ENCODE results near the gene UBE2G2. TPM values are rescaled to one million over a fixed set of nuclear protein-coding genes. Genes with fewer than 3 reads are reported as not detected.

The UBE2G2 gene
- total and polyA plus RNA-seq, 2 of the 4 experiments (the other 2 are of a cell fraction): 65.4 to 91.7 TPM

DNA sequence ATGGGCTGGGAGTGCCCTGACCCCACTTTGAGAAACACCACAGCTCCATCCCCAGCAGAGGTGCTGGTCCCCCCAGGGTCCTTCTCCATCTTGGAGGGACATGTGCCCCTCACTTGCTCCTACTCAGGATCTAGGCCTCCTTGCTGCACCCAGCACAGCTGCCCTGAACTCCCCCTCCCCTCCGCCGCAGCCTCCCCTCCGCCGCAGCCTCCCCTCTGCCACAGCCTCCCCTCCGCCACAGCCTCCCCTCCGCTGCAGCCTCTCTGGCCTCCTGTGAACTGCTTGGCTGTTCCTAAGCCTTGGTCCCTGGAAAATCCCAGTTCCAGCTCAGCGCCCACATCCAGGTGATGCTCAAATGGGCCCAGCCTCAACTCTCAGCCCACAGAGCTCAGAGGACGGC, 74.3 kb downstream of the UBE2G2 start:
- H2BK5ac ChIP-seq (ENCODE audit: low read depth, low read length, poor library complexity, severe bottlenecking): no peak overlapping the region
- CTCF ChIA-PET: no interaction called here
- H2BK15ac ChIP-seq (ENCODE audit: low read depth, low read length): no peak overlapping the region
- H3K4me1 ChIP-seq (ENCODE audit: control insufficient read depth, insufficient read depth, low read length): no peaks in the 10 kb centered on the region
- DNase-seq (no peak), ATAC-seq (ENCODE audit: low read depth) (no peak)
- WGBS, 2 experiments (ENCODE audit: extremely low coverage in 2 of 2, insufficient read length in 1 of 2): 83% methylated on average over 7 of the region's 8 CpGs; no CpG with 5 or more reads in 1 of the 2 experiments
- no peak overlapping the region for H3K4me3 ChIP-seq (ENCODE audit: insufficient read depth, low read depth, low read length)
- TF ChIP-seq MAFK (IDR thresholded peaks at IDR 0.05; ENCODE audit: low read depth, low read length) (no peak), BHLHE40 (IDR thresholded peaks at IDR 0.05; ENCODE audit: low read depth, low read length) (no peak), SMC3 (IDR thresholded peaks at IDR 0.05; ENCODE audit: low read depth, low read length) (no peak), MAZ (IDR thresholded peaks at IDR 0.05; ENCODE audit: borderline replicate concordance, low read depth, low read length) (no peak), NFE2L2 (IDR thresholded peaks at IDR 0.05; ENCODE audit: low read depth, low read length) (no peak), CEBPB (IDR thresholded peaks at IDR 0.05; ENCODE audit: low read depth, low read length) (no peak), RCOR1 (IDR thresholded peaks at IDR 0.05; ENCODE audit: insufficient replicate concordance, low read length) (no peak), ELK1 (IDR thresholded peaks at IDR 0.05; ENCODE audit: borderline replicate concordance, low read depth, low read length) (no peak), MXI1 (IDR thresholded peaks at IDR 0.05; ENCODE audit: borderline replicate concordance, low read depth, low read length) (no peak)
- H2BK120ac ChIP-seq (ENCODE audit: low read depth, low read length): no peak overlapping the region
- no peak overlapping the region for H3K14ac ChIP-seq (replicated peaks; ENCODE audit: low read depth, low read length)
- no peaks in the 10 kb centered on the region for H3K79me1 ChIP-seq (ENCODE audit: low read depth in 1 of 2, low read length in 2 of 2)
- H3K27ac ChIP-seq (ENCODE audit: insufficient read depth, low read length): no peak overlapping the region
- no peak overlapping the region for H3K56ac ChIP-seq (ENCODE audit: extremely low read depth, insufficient read depth, low read length)
- POLR2A ChIA-PET (ENCODE audit: unreplicated experiment): no interaction called here
- H4K5ac ChIP-seq (ENCODE audit: low read depth, low read length): no peak overlapping the region
- no peak overlapping the region for H3K9ac ChIP-seq (ENCODE audit: low read depth, low read length)
- H3K23ac ChIP-seq (ENCODE audit: low read depth, low read length): no peak overlapping the region
- H3K27me3 ChIP-seq (ENCODE audit: control insufficient read depth, insufficient read depth, low read length): peaks cover 45% of the 10 kb centered on the region
- no peaks in the 10 kb centered on the region for H3K9me1 ChIP-seq (ENCODE audit: insufficient read depth, low read length)
- H4K8ac ChIP-seq (ENCODE audit: low read depth in 2 of 2, low read length in 2 of 2): no peak overlapping the region
- intact Hi-C loops (cut with micrococcal nuclease) (no loop called here), in situ Hi-C loops (cut with MboI; ENCODE audit: low sequenced_read_pairs) (no loop called here), dilution Hi-C loops (cut with HindIII; ENCODE audit: low sequenced_read_pairs, unreplicated experiment) (no loop called here)
- no peaks in the 10 kb centered on the region for H3K9me3 ChIP-seq (ENCODE audit: control insufficient read depth, insufficient read depth, low read length)
- no peak overlapping the region for H3K4me2 ChIP-seq (ENCODE audit: low read depth, low read length)
- H2AFZ ChIP-seq (replicated peaks; ENCODE audit: low read length, poor library complexity): no peak overlapping the region
- H2BK20ac ChIP-seq (ENCODE audit: low read depth, low read length): no peak overlapping the region
- BruUV-seq (replicated peaks): no TSS peak
- no peak overlapping the region for H3K4ac ChIP-seq (ENCODE audit: low read depth, low read length)
- H4K91ac ChIP-seq (ENCODE audit: insufficient read depth, low read depth, low read length): no peak overlapping the region
- H3K36me3 ChIP-seq (ENCODE audit: control insufficient read depth, insufficient read depth, low read length): no peaks in the 10 kb centered on the region
- H3K18ac ChIP-seq (ENCODE audit: low read depth, low read length): no peak overlapping the region
- H2AK9ac ChIP-seq (replicated peaks; ENCODE audit: low read depth, low read length, poor library complexity): no peak overlapping the region
- no peaks in the 10 kb centered on the region for H4K20me1 ChIP-seq (ENCODE audit: insufficient read depth, low read length)
- no peak overlapping the region for H2AK5ac ChIP-seq (ENCODE audit: low read depth, low read length)
